AG08396 (cell line): ENCODE data around the gene GTF3C5.
A peak's percentile ranks its signal among the peaks of the same experiment; 100 is the strongest.
"Not testable (repeated sequence)": the region's sequence is repeated elsewhere in the genome, so short reads cannot be mapped to it uniquely, and the experiment has no call there.

Experiments used
- DNase-seq: peaks from one replicate; pipeline ENCODE4 v3.0.0; 2012; ENCODE audit warnings: low spot score, mixed read lengths

GTF3C5 gene

GRCh38 chr9:133031130-133031422 lies 279 bp downstream of the GTF3C5 start:
- DNase-seq: no peak

- DNase-seq: no peak
Observed at GRCh38 chr9:133031496-133031911, 707 bp downstream of the GTF3C5 start.

- DNase-seq: no peak
Observed at GRCh38 chr9:133032171-133032570, 1.4 kb downstream of the GTF3C5 start.

DNA sequence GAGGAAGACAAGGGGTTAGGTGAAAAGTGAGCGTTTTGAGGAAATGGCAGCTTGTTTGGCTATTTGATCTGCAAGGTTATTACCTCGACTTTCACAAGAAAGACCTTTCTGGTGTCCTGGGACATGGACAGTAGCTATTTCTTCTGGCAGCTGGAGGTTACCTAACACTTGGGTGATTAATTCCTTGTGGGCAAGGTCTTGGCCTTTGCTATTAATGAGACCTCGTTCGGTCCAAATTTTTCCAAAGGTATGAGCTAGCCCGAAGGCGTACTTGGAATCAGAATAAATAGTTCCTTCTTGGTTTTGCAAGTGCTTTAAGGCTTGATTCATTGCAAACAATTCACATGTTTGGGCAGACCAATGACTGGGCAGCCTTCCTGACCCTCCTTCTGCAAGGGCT lies 4.9 kb downstream of the GTF3C5 start:
- no peak for DNase-seq

DNA sequence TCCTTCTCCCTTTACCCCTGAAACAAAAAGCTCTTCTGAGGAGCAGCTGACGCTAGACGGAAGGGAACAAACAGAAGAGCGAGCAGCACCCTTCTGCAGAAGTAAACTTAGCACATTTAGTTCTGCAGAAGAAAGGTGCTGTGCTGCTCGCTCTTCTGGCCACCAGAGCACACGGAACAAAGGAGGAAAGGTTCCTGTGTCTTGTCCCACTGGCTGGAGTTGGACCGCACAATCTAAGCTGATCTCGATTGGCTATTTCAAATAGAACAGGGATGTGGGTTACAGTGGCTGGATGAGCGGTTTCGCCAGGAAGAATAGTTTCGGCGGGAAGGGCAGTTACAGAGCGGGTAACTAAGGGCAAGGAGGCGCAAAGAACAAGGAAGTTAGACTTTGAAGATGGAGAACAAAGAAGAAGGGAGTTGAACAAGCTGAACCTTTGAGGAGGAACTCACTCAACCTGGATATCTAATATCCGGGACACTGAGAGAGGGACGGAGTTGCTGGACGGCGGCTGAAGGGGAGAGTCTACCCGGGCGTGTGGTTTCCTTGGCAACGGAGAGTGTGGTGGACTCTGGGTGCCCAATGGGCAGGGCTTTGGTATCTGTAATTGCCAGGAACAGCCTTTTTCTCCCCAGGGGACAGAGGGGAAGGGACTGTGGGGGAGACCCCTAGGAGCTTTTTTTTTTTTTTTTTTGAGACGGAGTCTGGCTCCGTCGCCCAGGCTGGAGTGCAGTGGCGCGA lies 7.1 kb downstream of the GTF3C5 start:
- no peak for DNase-seq

GRCh38 chr9:133040892-133041479 lies 10.2 kb downstream of the GTF3C5 start:
- not testable (repeated sequence) for DNase-seq

- no peak for DNase-seq
Observed at GRCh38 chr9:133041958-133042357, 11.2 kb downstream of the GTF3C5 start.

- DNase-seq: no peak
Observed at GRCh38 chr9:133042676-133043075, 11.9 kb downstream of the GTF3C5 start.

- no peak for DNase-seq
Observed at GRCh38 chr9:133043449-133044035, 12.7 kb downstream of the GTF3C5 start.

DNA sequence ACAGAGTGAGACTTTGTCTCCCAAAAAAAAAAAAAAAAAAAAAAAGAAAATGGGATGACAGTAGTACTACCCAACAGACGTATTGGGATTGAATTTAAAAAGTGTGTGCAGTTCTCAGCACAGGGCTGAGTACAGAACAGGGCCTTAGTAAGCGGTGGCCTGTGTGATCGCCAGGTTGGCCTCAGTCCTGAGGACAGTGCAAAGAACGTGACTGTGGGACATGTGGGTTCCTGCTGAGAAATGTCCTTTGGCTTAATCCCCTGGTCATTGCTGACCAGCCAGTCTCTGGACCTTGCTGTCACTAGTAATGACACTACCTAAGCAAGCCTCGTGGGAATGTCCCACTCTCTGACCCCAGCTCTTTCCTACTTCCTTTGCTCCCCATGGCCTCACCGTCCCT lies 13.3 kb downstream of the GTF3C5 start:
- no peak for DNase-seq

- DNase-seq: no peak
Observed at GRCh38 chr9:133044661-133045060, 13.9 kb downstream of the GTF3C5 start.

DNA sequence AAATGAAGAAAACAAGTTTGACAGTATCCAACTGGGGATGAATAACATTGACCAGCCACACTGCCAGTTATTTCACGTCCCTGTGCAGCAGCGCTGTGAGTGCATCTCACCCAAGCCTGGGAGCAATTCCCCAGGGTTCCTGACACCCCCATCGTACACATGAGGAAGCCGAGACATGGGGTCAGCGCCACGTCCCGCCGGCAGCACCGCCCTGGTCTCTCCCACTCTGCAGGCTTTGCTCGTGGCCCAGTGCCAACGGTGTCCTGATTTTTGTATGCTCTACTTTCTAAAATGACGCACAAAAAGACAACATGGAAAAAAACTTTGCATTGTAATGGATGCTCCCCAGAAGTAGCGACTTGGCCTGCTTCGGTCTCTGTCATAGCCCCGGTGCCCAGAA lies 14.3 kb downstream of the GTF3C5 start:
- no peak for DNase-seq

DNA sequence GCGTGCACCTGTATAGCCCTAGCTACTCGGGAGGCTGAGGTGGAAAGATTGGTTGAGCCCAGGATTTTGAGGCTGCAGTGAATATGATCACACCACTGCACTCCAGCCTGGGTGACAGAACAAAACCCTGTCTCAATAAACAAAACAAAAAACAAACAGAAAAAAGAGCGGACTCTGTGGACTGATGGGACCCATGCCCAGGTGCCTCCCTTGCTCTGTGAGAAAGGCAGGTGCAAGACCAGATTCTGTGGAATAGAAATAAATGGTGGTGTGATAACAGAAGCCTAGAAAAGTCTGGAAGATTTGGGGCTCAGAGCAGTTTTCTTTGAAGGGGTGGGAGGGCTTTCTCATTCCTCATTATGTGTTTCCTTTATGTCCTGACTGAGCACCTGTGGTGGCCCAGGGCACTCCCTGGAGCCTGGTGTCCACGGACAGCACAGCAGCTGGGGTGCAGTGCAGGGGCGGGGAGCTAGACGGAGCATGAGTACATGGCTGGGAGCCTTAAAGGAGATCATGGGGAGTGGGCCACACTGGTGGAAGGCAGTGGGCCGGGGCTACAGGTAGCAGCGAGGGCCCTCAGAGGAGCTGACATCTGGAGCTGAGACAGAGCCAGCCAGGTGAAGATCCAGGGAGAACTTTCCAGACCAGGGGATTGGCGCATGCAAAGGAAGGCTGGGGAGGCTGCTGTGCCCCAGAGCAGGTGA lies 15.6 kb downstream of the GTF3C5 start:
- DNase-seq: no peak

DNA sequence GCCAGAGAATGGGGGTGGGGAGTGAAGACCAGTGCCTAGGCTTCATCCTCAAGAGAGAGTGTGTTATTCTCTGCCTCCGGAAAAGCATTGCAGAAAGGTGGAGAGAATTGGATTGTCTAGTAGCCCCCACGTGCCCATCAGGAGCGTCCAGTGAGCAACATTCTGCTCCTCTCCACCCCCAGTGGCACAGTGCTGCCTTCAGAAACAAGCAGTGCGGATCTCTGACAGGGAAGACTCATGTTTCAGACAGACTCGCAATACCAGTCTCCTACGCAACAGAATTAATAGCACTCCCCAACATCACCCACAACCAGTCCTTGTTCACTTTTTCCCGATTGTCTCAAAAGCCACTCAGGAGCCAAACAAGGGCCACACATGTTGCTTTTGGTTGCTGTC lies 16.1 kb downstream of the GTF3C5 start:
- no peak for DNase-seq

GRCh38 chr9:133048595-133048994 lies 17.8 kb downstream of the GTF3C5 start:
- peak; percentile 71 for DNase-seq

GRCh38 chr9:133049043-133049442 lies 18.2 kb downstream of the GTF3C5 start:
- DNase-seq: no peak

GRCh38 chr9:133050142-133050541 lies 19.3 kb downstream of the GTF3C5 start:
- DNase-seq: no peak

- DNase-seq: no peak
Observed at GRCh38 chr9:133050781-133051180, 20.0 kb downstream of the GTF3C5 start.

- DNase-seq: no peak
Observed at GRCh38 chr9:133051281-133051900, 20.6 kb downstream of the GTF3C5 start.

DNA sequence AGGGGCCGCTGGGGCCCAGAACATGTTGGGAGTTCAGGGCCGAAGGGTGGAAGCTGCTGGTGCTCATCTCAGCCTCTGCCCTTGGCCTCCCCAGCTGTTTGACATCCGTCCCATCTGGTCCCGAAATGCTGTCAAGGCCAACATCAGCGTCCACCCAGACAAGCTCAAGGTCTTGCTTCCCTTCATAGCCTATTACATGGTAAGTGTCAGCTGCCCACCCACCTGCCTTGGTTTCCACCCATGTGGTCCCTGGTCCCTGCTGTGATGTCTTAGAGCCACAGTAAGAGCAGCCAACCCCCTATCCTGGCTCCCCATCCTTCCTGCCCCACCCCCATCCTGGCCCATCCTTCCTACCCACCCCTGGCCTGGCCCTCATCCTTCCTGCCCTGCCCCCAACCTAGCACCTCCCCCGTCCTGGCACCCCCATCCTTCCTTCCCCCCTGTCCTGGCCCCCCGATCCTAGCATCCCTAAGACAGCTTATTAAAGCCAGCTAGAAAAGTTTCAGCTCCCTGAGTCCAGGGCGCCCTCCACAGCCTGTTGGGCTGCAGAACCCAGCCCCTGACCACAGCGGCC lies 21.3 kb downstream of the GTF3C5 start:
- DNase-seq: no peak

DNA sequence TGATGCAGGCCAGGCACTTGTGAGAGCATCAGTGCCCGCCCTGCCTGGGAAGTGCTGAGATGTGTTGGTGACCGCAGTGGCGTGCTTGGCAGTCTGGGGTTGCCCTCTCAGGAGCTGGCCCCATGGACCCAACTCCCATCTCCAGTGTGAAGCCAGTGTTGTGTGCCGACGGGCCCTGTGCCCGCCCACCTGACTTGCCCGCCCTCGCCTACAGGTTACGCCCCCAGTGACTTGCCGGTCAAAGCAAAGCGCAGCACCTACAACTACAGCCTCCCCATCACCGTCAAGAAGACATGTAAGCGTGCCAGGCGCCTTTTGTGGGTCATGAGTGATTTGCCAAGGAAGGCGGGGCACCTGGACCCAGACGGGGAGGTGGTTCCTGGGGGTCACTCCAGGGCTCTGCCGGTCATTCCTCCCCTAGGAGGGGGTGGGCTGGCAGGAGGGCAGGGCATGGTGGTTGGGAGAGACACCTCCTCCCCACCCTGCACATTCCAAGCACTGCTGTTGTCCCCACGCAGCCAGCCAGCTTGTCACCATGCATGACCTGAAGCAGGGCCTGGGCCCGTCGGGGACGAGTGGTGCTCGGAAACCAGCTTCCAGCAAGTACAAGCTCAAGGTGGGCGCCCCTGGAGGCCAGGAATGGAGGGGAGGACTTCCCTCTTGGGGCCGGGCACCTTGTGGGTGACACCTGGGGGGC lies 23.5 kb downstream of the GTF3C5 start:
- DNase-seq: no peak

GRCh38 chr9:133054966-133055365 lies 24.2 kb downstream of the GTF3C5 start:
- peak; percentile 78 for DNase-seq
